ENCODE results near the gene DNAJB7. TPM values are rescaled to one million over a fixed set of nuclear protein-coding genes. Genes with fewer than 3 reads are reported as not detected.

The DNAJB7 gene
- total RNA-seq, 1 experiment from 2014 or later: not detected

DNA sequence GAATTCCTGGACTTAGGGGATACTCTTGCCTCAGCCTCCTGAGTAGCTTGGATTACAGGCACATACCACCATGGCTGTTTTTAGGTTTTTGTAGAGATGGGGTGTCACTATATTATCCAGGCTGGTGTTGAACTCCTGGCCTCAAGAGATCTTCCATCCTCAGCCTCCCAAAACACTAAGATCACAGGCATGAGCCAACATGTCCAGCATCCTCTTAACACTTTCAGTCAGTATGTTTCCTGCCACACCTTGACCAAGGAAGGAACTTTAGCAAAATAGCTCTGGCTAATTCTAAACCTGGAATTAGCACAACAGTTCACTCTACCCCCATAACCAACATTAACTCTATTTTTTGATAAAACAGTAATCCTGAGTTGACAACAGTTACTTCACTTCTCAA, 27.2 kb upstream of the DNAJB7 start:
- ATAC-seq: no peak
- Histone ChIP-seq H3K27me3 (ENCODE audit: low read length) (no peaks in the 10 kb centered on the region), H3K27ac (ENCODE audit: low read length) (no peak overlapping the region), H3K4me1 (ENCODE audit: insufficient read depth, low read length) (no peaks in the 10 kb centered on the region), H3K36me3 (ENCODE audit: low read depth, low read length) (peaks cover 6% of the 10 kb centered on the region), H3K79me2 (ENCODE audit: low read length) (no peaks in the 10 kb centered on the region), H3K4me3 (ENCODE audit: low read length) (no peak overlapping the region), H3K9me2 (replicated peaks; ENCODE audit: low read length) (no peaks in the 10 kb centered on the region), H3K4me2 (ENCODE audit: low read length) (no peak overlapping the region), H3F3A (ENCODE audit: low read length, unreplicated experiment) (no peaks in the 10 kb centered on the region), H3K9ac (ENCODE audit: low read length) (no peak overlapping the region), H2AFZ (ENCODE audit: low read length) (no peak overlapping the region), H3K9me3 (ENCODE audit: low read length) (no peaks in the 10 kb centered on the region), H4K20me1 (ENCODE audit: low read length) (no peaks in the 10 kb centered on the region)
- TF ChIP-seq EZH2 (IDR thresholded peaks at IDR 0.05; ENCODE audit: low read length, unreplicated experiment): no peak
- intact Hi-C loops (cut with micrococcal nuclease): no loop called here
- POLR2A ChIA-PET (ENCODE audit: unreplicated experiment): no interaction called here
- CTCF ChIA-PET: no interaction called here
- BruUV-seq (replicated peaks): no TSS peak
- no peak for DNase-seq

DNA sequence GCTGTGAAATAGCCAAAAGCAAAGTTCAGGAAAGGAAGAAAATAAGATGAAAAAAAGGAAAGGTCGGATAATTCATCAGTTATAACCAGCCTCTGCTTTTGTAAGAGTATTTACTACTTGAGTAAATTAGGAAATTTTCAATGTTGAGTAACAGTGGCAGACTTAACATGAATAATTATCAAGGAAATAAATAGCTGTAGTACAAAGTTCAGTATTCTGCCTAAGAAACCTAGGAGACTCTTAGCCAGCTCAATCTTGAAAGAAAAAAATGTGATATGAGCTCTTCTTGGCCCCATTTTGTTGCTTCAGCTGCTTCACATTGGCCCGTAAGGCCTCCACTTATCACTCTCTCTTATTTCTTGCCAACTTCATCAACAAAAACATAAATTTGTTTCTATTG, 17.0 kb upstream of the DNAJB7 start:
- ATAC-seq (no peak), DNase-seq (no peak)
- Histone ChIP-seq H3F3A (ENCODE audit: low read length, unreplicated experiment) (no peaks in the 10 kb centered on the region), H3K9me2 (replicated peaks; ENCODE audit: low read length) (no peaks in the 10 kb centered on the region), H4K20me1 (ENCODE audit: low read length) (no peaks in the 10 kb centered on the region), H2AFZ (ENCODE audit: low read length) (no peak overlapping the region), H3K9ac (ENCODE audit: low read length) (no peak overlapping the region), H3K4me3 (ENCODE audit: low read length) (no peak overlapping the region), H3K4me1 (ENCODE audit: insufficient read depth, low read length) (no peaks in the 10 kb centered on the region), H3K36me3 (ENCODE audit: low read depth, low read length) (no peaks in the 10 kb centered on the region), H3K9me3 (ENCODE audit: low read length) (no peaks in the 10 kb centered on the region), H3K27me3 (ENCODE audit: low read length) (no peaks in the 10 kb centered on the region), H3K4me2 (ENCODE audit: low read length) (no peak overlapping the region), H3K27ac (ENCODE audit: low read length) (no peak overlapping the region), H3K79me2 (ENCODE audit: low read length) (no peaks in the 10 kb centered on the region)
- intact Hi-C loops (cut with micrococcal nuclease): no loop called here
- CTCF ChIA-PET: no interaction called here
- no TSS peak for BruUV-seq (replicated peaks)
- TF ChIP-seq EZH2phosphoT487 (IDR thresholded peaks at IDR 0.05; ENCODE audit: borderline replicate concordance, low read length): no peak
- TF ChIP-seq, protein P1, sequence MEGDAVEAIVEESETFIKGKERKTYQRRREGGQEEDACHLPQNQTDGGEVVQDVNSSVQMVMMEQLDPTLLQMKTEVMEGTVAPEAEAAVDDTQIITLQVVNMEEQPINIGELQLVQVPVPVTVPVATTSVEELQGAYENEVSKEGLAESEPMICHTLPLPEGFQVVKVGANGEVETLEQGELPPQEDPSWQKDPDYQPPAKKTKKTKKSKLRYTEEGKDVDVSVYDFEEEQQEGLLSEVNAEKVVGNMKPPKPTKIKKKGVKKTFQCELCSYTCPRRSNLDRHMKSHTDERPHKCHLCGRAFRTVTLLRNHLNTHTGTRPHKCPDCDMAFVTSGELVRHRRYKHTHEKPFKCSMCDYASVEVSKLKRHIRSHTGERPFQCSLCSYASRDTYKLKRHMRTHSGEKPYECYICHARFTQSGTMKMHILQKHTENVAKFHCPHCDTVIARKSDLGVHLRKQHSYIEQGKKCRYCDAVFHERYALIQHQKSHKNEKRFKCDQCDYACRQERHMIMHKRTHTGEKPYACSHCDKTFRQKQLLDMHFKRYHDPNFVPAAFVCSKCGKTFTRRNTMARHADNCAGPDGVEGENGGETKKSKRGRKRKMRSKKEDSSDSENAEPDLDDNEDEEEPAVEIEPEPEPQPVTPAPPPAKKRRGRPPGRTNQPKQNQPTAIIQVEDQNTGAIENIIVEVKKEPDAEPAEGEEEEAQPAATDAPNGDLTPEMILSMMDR (conservative IDR thresholded peaks at IDR 0.05; ENCODE audit: low read depth, low read length): no peak
- no peak for TF ChIP-seq EZH2 (IDR thresholded peaks at IDR 0.05; ENCODE audit: low read length, unreplicated experiment)
- POLR2A ChIA-PET (ENCODE audit: unreplicated experiment): no interaction called here

DNA sequence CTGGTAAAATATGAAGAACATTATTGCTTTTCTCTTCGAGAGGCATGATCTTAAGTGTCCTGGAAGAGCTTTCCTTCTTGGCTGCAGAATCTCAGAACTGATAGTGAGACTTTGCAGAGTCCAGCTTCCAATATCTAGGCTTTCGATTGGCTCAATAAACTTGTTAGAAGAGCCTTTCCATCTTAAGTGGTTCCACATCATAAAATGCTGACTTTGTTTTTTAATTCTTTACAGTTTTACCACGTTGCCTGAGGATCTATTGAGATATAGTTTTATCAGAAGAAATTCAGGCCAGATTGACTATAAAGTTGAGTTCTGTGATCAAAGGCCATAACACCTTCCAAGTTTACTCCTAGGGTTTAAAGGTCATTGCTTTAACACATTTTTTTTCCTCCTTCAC, 15.6 kb upstream of the DNAJB7 start:
- Histone ChIP-seq H3K4me2 (ENCODE audit: low read length) (no peak overlapping the region), H3K9me3 (ENCODE audit: low read length) (no peaks in the 10 kb centered on the region), H3K36me3 (ENCODE audit: low read depth, low read length) (no peaks in the 10 kb centered on the region), H3K9me2 (replicated peaks; ENCODE audit: low read length) (no peaks in the 10 kb centered on the region), H2AFZ (ENCODE audit: low read length) (no peak overlapping the region), H3K4me3 (ENCODE audit: low read length) (no peak overlapping the region), H3K4me1 (ENCODE audit: insufficient read depth, low read length) (no peaks in the 10 kb centered on the region), H3K27me3 (ENCODE audit: low read length) (no peaks in the 10 kb centered on the region), H3F3A (ENCODE audit: low read length, unreplicated experiment) (no peaks in the 10 kb centered on the region), H3K27ac (ENCODE audit: low read length) (no peak overlapping the region), H4K20me1 (ENCODE audit: low read length) (no peaks in the 10 kb centered on the region), H3K79me2 (ENCODE audit: low read length) (no peaks in the 10 kb centered on the region), H3K9ac (ENCODE audit: low read length) (no peak overlapping the region)
- no TSS peak for BruUV-seq (replicated peaks)
- TF ChIP-seq EZH2phosphoT487 (IDR thresholded peaks at IDR 0.05; ENCODE audit: borderline replicate concordance, low read length): no peak
- TF ChIP-seq EZH2 (IDR thresholded peaks at IDR 0.05; ENCODE audit: low read length, unreplicated experiment): no peak
- ChIA-PET CTCF (no interaction called here), POLR2A (ENCODE audit: unreplicated experiment) (interaction anchor here (0.6 kb wide), 1 partner anchor 21 kb away, joined by 4 read pairs; the partner anchor contains the start of gene XPNPEP3)
- ATAC-seq (no peak), DNase-seq (no peak)
- intact Hi-C loops (cut with micrococcal nuclease): no loop called here

DNA sequence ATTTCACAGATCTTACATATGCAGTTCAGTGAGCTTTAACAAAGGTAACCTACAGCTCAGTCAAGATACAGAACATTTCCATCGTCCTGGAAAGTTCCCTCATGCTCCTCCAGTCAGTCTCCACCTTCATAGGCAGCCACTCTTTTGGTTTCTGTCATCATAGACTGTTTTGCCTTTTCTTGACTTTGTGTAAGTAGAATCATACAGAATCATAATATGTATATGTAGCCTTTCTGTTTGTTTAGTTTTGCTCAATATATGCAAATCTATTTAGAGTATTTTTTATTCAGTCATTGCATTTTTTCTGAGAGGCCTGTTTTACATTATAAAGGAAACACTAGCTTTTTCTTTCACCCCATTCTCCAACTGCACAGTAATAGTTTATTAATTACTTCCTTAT, 15.0 kb upstream of the DNAJB7 start:
- Histone ChIP-seq H3F3A (ENCODE audit: low read length, unreplicated experiment) (no peaks in the 10 kb centered on the region), H3K27me3 (ENCODE audit: low read length) (no peaks in the 10 kb centered on the region), H3K4me2 (ENCODE audit: low read length) (no peak overlapping the region), H3K36me3 (ENCODE audit: low read depth, low read length) (no peaks in the 10 kb centered on the region), H2AFZ (ENCODE audit: low read length) (no peak overlapping the region), H4K20me1 (ENCODE audit: low read length) (no peaks in the 10 kb centered on the region), H3K9me2 (replicated peaks; ENCODE audit: low read length) (no peaks in the 10 kb centered on the region), H3K4me3 (ENCODE audit: low read length) (no peak overlapping the region), H3K9me3 (ENCODE audit: low read length) (no peaks in the 10 kb centered on the region), H3K79me2 (ENCODE audit: low read length) (no peaks in the 10 kb centered on the region), H3K4me1 (ENCODE audit: insufficient read depth, low read length) (no peaks in the 10 kb centered on the region), H3K9ac (ENCODE audit: low read length) (no peak overlapping the region), H3K27ac (ENCODE audit: low read length) (no peak overlapping the region)
- ChIA-PET CTCF (no interaction called here), POLR2A (ENCODE audit: unreplicated experiment) (no interaction called here)
- TF ChIP-seq EZH2phosphoT487 (IDR thresholded peaks at IDR 0.05; ENCODE audit: borderline replicate concordance, low read length): no peak
- no peak for TF ChIP-seq EZH2 (IDR thresholded peaks at IDR 0.05; ENCODE audit: low read length, unreplicated experiment)
- TF ChIP-seq, protein P1 (conservative IDR thresholded peaks at IDR 0.05; ENCODE audit: low read depth, low read length): no peak
- DNase-seq (no peak), ATAC-seq (no peak)
- BruUV-seq (replicated peaks): no TSS peak
- intact Hi-C loops (cut with micrococcal nuclease): no loop called here

Measured in PC-3 (cell line).